GM21423 (cell line): Measurements from ENCODE around the gene NKX1-1.

Experiments used
- ATAC-seq: cut with Tn5 transposase; IDR thresholded peaks from one replicate; pipeline ENCODE4 v1.9.1; 2021; ENCODE audit warnings: mild to moderate bottlenecking, moderate library complexity; ENCODE audit not compliant: unreplicated experiment

Gene NKX1-1

DNA sequence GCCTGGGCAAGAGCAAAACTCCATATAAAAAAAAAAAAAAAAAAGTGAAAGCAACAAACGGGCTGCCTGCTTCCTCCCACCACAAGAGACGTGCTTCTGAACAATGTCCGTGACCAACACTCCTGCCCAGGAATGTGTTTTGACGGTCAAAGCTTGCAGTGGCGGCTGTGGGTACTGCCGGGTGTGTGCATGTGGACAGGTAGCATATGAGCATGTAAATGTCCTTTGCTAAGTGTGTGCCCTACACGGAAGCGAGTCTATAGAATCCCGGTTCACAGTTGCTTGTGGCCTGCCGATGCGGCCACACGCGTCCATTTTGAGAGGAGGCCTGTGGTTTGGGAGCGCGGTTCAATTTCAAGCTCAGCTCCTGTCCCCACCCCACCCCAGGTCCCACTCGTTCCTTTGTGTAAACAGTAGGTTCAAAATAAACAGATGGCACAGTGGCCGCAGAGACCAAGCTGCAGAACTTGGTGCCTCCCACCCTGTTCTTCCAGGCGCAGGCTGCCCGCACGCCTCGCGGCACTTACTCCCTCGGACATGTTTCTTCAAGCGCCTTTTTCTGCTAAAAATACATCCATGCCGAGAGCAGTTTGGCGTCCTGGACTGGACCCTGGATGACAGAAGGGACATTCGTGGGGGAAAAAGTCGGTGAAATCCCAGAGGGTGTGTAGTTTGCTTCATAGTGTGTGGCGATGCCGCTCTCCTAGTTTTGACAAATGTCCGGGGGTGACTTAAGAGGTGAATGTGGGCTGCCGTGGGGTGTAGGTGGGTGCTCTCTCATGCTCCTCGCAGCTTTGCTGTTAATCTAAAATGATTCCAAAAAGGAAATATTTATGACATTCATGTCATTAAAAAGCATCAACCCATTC, 11.5 kb upstream of the NKX1-1 start:
- no peak for ATAC-seq

DNA sequence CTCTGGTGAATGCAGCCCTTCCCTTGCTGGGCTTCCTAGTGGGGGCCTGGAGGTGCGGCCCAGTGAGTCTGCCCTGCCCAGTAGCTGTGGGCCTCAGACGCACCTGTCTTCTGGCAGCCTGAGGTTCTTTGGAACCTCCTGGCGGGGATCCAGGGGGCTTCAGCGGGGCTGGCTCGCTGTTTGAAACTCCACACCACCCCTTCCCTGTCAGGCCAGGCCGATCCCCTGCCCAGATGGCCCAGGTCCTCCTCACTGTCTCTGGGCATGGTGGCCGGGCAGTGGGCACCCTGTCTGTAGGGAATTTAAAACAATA, 10.7 kb upstream of the NKX1-1 start:
- no peak for ATAC-seq

- ATAC-seq = no peak
These were observed 10.1 kb upstream of the NKX1-1 start for GRCh38 chr4:1416051-1416947.

DNA sequence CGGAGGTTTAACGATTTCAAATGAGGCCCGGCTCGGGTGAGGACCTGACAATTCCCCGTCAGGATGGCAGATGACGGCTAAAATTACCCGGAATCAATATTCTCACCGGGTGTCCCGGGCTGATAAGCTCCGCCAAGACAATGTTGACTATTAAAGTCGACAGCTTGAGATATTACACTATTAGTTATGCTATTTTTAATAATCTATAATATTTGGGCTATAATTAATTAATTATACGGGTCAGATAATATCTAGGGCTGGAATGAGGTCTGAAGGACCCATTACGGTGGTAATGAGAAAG, 9.4 kb upstream of the NKX1-1 start:
- no peak for ATAC-seq

- no peak for ATAC-seq
These were observed 8.8 kb upstream of the NKX1-1 start for GRCh38 chr4:1414831-1415680.

GRCh38 chr4:1413687-1414479, 7.6 kb upstream of the NKX1-1 start:
- no peak for ATAC-seq

DNA sequence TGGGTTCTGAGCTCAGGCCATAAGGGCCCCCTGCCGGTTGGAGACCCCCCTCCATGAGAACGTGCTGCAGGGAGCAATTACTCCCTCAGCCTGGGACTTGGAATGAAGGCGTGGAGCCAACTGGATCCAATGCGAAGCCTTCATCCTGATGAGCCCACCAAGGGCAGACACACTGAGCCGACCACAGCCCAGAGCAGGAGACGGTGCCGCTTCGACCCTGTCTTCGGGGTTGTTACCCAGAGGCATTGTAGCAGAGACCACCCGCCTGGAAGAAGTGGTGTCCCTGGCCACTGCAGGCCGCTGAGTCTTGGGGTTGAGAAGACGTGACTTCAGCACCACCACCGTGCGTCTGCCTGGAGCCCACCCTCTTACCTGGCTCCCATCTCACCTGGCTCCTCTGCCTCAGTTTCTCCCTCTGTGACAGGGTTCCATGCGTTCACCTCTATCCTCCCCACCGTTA, 7.0 kb upstream of the NKX1-1 start:
- no peak for ATAC-seq

- ATAC-seq = no peak
These were observed 6.3 kb upstream of the NKX1-1 start for GRCh38 chr4:1412376-1413203.

GRCh38 chr4:1411436-1412375, 5.5 kb upstream of the NKX1-1 start:
- no peak for ATAC-seq

GRCh38 chr4:1410491-1411325, 4.5 kb upstream of the NKX1-1 start:
- ATAC-seq = no peak

DNA sequence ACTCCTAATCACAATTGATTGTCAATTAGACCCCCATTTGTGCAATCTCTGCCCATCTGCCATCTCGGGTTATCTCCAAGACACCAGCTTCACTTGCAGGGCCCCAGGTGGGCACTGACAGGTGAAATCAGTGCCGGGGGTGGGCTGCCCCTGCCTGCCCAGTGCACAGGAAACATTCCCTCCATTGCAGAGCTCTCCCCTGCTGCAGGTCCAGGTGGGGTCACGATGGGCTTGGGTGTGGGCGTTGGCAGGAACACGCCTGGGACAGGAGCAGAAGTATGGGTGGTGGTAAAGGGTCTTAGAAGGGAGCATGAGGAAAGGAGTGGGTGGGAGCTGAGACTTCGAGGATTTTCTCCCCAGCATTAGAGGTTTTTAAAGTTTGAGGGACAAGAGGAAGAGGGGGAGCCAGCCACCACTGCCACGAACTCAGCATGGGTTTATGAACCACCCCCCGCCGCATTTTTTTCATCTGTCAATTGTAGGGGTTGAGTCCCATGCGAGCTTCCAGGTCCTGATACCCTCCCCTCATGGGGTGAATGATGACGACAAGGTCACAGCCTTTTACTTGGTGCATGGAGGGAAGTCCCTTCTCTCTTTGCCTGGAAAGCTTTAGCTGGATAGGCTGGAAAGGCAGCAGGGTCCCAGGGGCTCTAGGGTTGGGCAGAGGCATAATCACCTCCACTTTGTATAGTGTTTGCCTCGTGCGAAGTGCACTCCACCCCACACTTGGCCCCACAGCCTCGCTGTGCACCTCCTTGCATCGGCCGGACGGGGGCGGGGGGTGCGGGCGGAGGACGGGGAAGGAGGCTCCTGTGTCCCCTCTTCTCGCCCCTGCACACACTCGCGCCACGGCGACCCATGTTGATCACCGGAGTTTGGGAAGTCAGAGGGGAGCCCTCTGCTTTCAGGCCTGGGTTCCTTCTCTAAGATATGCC, 3.5 kb upstream of the NKX1-1 start:
- ATAC-seq = no peak

DNA sequence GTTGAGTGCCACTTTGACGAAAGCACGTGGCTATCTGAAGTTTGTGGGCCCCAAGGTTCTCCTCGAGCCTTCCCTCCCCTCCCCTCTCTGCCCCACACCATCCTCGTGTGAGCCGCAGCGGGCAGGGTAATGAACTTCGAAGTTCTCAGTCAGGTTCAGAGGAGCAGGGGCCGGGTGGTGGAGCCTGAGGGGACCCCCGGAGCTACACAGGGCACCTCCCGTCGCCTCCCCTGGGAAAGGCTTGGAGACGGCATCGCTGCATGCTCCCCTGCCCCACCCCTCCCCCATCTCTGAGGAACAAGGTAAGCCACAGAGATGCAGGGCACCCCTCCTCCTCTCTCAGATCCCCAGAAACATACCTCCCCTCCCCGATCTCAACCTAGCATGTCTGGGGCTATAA, 2.8 kb upstream of the NKX1-1 start:
- ATAC-seq = no peak

DNA sequence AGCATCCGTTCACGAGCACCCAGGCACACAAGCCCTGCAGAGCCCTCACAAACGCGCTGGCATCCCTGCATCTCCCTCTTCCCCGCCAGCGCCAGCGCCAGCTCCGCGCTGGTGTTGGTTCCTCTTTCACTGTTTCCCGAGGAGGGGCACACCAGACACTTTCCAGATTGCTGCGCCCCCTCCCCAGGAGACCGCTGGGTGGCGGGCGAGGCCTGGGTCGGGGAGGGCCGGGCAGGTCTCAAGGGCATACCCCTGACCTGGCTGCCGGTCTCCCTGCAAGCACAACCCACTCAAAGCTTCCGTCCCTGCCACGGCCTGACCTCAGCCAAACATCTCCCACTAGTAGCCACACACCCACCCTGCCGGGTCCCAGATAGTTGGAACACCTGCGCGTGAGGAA, 2.2 kb upstream of the NKX1-1 start:
- no peak for ATAC-seq

GRCh38 chr4:1407657-1408333, 1.6 kb upstream of the NKX1-1 start:
- no peak for ATAC-seq

GRCh38 chr4:1406981-1407656, 877 bp upstream of the NKX1-1 start:
- ATAC-seq = no peak
